Fibroblast of lung (primary cell): ENCODE measurements around the gene SLC22A4.

Source experiments
- CTCF ChIP-seq, 2 donors: IDR thresholded peaks in 1 of 2; conservative IDR thresholded peaks in 1 of 2; 1 replicate in 1 of 2; 2 replicates in 1 of 2; pipeline ENCODE4 v1.5.1; 2011 to 2012; ENCODE audit warnings: low read length in 2 of 2, control low read depth in 1 of 2, inconsistent platforms in 1 of 2, low read depth in 1 of 2, mild to moderate bottlenecking in 1 of 2
- EZH2 ChIP-seq: IDR thresholded peaks from 2 replicates; pipeline ENCODE4 v1.5.1; 2012; ENCODE audit warnings: low read length, control low read depth, mild to moderate bottlenecking; ENCODE audit errors: missing control alignments

GRCh38 chr5:132323202-132323601 is 29.0 kb downstream of the SLC22A4 start:
- TF ChIP-seq CTCF (conservative IDR thresholded peaks at IDR 0.05 in 1 of 2, IDR thresholded peaks at IDR 0.05 in 1 of 2; ENCODE audit: low read depth in 1 of 2, low read length in 2 of 2) (no peak), EZH2 (no peak)
